HG03565 (cell line): Measurements from ENCODE around the gene ANKRD34A.

Experiments
- ATAC-seq: cut with Tn5 transposase; IDR thresholded peaks from one replicate; pipeline ENCODE4 v1.9.1; 2021; ENCODE audit warnings: mild to moderate bottlenecking, moderate library complexity; ENCODE audit not compliant: unreplicated experiment

Gene ANKRD34A

GRCh38 chr1:145912128-145912641 is 52.2 kb downstream of the ANKRD34A start:
- no peak for ATAC-seq
